GM10847 (cell line): Measurements from ENCODE around the gene SMARCC2.

Source experiments
- POLR2A ChIP-seq: IDR thresholded peaks from 2 replicates; pipeline ENCODE4 v1.6.1; 2011; ENCODE audit not compliant: insufficient read length; ENCODE audit errors: extremely low read depth

The SMARCC2 gene

DNA sequence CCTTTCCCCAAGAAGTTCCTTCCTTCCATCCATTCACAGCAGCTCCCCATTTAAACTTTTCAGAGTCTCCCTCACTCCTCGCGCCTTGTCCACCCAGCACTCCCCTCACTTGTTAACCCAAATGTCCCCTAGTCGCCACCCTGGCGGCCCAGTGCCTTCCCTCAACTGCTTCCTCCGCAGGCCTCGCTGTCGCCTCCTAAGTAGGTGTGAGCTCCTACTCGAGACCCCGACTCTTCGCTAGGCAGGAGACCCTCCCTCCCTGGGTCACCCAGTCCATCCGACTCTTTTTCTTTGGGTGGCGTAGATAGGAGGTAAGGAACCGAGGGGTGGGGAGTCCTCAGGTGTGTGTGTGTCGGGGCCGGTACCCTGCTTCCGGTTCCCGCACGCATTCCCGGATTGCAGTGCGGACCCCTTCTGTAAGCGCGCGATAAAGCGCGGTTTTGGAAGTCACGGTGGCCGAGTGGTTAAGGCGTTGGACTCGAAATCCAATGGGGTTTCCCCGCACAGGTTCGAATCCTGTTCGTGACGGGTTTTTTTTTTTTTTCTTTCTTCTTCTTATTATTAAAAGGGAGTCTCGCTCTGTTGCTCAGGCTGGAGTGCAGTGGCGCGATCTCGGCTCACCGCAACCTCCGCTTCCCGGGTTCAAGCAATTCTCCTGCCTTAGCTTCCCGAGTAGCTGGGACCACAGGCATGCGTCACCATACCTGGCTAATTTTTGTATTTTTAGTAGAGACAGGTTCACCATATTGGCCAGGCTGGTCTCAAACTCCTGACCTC lies 823 bp upstream of the SMARCC2 start:
- no peak for TF ChIP-seq POLR2A

DNA sequence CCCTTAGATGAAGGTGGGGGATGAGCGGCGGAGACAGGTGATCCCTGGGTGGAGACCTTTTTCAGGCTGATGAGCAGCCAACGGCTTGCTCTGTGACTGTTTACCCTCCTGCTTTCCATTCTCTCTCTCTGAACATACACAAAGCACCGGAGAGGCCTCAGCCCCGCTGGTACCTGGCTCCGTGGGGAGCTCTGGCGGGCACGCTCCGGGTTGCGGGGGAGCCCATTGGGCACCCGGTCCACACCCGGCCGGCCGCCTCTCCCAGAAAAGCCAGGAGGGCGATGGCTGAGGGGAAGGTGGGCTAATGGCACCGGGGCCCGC lies 545 bp downstream of the SMARCC2 start:
- no peak for TF ChIP-seq POLR2A

DNA sequence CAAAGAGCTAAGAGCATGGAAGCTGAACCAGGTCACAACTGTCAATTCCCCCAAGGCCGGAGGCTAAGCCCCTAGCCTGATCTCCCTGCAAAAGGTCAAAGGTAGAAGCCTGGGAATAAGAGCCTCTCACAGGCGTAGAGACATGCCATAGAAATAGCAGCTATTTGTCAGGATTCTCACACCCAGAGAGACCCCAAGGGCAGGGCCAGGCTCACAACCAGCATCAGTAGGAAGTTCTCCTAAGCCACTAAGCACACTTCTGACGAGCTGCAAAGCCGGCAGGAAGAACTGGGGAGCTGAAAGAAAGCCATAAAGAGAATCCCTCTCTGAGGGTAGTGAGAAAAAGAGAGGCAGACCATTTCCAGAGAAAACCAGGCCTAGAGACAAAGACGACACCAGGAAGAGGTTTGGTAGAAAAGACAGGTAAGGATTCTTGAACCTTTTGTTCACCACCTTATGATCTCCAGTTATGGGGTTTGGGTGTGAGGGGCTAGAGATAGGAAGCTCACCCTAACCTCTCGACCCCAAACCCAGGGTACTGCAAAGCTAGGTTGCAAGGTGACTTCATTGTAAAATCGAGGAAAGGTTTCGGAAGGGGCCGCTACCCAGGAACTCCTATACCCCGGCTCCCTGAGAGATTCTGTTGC lies 1.0 kb downstream of the SMARCC2 start:
- no peak for TF ChIP-seq POLR2A

DNA sequence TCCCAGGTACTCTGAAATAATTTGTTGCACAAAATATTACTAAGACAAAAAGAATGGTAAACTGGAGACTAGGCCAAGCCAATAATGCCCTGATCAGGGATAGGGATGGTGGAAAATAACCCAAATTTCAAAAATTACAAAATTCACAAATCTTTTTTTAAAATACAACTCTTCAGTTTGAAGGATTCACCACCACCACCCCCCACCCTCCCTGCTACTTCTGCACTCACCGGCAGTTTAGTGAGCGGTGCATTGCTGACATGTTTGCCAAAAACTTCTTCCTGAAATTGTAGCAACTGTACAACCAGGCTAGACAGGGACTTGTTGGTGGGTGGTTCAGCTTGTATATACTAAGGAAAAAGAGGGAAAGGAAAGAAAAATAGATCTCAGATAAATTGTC lies 2.3 kb downstream of the SMARCC2 start:
- TF ChIP-seq POLR2A, result no peak

DNA sequence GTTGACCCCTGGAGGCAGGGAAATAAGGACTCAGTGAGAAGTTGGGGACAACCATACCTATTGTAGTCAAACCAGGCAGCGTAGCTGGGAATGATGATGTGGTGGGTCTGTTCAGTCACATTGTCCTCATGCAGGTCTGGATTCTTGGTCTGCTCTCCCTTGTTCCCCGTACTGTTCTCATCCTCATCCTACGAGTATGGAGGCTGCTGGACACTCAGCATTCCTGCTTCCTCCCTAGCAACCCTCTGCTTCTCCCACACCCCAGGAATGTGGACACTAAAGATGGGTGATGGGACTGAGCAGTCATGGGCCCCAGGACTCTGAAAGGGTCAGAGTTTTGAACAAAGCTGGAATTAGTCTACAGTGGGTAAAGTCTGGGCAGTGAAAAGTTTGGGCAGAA lies 10.9 kb downstream of the SMARCC2 start:
- TF ChIP-seq POLR2A, result no peak

DNA sequence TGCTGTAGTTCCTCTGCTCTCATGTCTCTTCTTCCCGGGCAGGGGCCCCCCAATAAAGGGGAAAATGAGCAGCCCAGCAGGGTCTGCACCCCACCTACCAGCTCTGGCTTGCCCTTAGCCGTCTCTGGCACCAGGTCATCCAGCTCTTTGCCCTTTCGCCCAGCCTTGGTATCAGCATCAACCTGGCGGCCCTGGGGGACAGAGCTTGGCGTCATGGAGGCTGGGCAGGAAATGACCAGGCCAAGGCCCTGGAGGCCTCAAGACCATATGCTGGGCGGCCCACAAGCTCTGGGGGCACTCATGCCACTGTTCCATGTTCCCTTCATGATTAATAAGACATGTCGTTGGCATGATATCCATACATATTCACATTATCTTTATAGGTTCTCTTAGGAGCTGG lies 16.4 kb downstream of the SMARCC2 start:
- TF ChIP-seq POLR2A, result no peak

DNA sequence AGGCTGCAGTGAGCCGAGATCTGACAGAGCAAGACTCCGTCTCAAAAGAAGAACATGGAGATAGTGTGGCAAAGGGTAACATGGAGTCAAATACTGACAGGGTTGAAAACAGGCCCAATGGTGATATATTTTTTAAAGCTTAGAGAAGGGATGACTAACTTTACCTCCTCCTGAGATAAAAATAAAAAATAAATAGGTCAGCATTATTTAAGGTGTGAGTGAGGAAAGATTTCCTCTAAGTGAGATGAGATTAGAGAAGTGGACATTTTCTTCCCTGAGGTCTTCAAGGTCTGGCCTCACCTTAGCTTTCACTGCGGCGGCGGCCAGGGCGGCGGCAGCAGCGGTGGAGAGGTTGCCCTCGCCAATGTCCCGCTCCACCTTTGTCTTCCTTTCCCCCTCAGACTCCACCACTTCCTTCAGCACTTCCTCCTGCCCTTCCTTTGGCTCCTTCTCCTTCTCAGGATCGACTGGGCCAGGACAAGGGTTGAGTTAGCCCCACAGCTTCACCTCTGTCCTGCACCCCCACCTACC lies 20.0 kb downstream of the SMARCC2 start:
- no peak for TF ChIP-seq POLR2A

DNA sequence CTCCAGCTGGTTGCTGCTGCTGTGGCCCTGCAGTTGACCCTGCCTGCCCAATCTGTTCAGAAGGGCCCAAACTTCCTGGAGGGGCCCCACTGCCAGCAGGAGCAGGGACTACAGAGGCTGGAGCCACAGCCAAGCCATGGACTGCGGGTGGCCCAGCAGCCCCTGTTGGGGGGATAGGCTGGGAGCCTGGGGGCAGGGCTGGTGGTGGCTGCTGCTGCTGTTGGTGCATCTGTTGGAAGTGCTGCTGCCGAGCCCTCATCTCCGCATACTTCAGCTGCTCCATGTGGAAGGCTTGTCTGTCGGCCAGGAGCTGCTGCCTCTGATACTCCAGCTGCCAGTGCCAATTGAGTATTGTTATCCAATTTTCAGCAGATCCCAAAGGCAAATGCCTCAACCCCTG lies 23.9 kb downstream of the SMARCC2 start:
- no peak for TF ChIP-seq POLR2A

DNA sequence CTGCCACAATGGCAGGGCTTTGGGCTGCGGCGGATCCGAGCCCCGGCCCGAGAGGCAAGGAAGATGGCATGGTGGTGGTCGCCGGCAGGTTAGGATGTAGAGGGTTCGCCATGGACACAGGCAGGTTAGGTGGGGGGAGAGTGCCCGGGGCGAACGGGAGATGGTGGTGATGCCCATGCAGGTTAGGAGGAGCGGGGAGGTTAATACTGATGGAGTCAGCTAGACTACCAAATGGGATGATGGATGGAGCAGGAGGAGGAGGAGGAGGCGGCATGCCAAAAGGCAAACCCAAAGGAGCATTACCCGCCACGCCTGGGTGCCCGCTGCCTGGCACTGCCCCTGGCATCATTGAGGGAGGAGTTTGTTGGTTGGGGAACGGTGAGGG lies 24.9 kb downstream of the SMARCC2 start:
- no peak for TF ChIP-seq POLR2A

DNA sequence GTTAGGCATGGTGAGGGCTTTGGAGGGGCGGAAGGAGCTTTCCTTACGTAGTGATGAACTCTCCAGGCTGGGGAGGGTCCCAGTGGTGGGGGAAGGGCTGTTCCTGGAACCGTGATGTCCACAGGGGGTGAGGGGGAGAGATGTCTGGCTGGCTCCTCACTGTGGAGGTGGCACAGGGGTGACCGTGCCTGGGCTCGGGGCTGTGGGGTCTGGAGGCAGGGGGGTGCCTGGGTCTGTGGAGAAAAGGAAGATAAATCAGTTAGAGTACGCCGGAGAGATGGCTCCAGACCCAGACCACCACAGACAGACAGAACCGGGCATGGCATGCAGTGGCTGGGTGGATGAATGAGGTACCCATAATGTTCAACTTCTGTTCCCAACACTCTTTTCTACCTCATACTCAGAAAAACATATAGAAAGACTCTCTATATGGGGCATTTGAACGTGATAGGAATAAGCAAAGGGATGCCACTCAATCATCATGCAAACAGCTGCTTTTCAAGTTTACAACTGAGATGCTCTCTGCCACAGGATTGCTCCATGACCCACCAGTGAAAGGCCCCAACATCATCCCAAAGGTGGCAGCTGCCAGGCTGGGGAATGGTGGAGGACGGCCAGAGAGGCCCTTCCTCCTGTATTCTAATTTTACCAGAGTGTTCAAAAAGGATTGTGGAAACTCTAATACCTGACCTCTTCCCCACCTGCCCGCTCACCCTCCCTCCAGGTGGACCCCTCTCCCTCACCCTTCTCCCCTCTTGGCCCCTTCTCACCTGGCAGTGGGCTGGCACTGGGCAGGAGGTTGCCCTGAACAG lies 25.5 kb downstream of the SMARCC2 start:
- TF ChIP-seq POLR2A, result no peak

DNA sequence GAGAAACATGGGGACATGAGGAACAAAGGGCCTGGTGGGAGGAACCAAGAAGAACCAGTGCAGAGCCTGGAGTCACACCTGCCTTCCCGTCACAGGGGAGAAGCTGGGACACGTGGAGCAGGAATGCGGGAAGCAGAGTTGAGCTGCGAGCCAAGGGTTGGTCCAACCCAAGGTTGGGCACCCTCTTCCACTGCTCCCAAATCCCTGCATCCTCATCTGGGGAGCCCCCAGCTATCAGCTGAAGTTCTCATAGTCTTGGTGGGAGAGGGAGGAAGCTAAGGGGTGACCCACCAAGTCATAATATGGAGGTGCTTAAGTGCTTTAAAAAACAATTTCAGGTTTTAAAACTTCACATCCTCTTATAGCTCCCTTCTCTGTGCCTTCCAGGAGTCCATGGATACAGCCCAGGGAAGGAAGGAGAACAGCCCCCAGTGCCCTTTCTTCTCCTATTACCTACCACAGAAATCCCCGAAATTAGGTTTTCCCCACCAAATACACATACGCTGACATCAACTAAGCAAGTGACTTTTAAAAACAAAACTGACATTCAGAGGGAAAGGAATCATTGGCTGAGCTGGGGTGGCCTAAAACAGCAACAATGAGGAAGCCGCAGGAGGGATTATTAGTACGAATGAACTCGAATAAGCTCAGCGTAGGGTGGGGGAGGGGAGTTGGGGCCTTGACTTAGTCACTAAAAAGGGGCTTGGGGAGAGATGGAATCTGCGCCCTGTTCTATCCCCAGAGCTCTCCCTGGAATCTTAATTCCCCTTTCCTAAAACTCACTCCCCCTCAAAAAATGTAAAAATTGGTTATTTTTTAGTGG lies 26.6 kb downstream of the SMARCC2 start:
- no peak for TF ChIP-seq POLR2A

DNA sequence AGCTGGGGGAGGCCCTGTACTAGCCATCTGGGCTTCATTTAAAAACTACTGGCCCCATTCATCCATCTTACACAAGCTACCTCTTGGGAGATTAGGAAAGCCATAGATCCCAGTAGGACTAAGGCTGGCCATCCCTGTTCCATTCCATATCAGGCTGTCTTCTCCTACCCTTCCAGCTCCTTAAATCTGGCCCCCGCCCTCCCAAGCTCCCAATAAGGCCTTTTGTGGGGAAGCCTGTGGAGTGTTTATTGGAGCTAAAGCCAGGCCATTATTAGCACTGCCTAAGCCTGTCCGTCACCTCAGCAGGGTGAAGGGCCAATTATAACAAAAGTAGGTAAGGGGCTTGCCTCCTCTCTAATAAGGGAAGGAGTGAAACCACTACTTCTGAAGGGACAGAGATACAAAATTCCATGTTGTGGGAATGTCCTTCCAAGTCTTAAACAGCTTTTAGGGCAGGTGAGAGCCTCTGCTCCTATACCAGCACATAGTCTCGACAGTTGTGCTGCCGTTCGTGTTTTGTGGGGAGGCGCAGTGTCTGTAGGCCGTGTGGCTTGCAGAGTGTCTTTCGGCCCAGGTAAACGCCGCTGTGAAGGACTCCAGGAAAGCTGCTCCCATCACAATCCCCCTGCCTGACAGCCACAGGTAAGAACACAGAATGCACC lies 27.5 kb downstream of the SMARCC2 start:
- TF ChIP-seq POLR2A, result no peak

DNA sequence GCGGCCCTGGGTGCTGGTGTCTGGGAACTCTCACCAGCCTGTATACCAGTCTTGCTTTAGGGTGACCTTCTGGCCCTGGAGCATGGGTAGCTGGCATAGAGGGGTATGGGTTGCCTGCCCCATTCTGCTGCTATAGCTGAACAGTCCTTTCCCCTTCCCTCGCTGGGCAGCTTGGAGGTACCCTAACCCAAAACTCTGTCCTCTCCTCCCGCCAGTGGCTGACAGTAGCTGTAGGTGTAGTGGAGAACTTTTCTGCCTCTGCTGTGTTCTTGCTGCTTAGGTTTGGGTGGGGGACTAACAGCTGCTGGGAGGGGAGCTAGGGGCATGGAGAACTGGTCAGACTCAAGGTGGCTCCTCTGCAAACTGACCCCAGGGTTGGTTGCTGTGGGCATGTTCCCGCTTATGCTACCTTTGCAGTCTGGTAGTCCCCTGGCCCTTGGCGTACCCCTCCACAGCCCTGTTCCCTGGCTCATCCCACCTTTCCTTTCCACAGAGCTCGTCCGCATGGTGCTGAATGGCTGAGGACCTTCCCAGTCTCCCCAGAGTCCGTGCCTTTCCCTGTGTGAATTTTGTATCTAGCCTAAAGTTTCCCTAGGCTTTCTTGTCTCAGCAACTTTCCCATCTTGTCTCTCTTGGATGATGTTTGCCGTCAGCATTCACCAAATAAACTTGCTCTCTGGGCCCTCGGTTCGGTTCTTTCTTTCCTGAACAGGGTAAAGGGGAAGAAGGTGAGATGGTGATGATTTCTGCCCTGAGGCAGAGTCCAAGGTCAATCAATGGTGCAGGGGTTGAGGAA lies 28.2 kb downstream of the SMARCC2 start:
- TF ChIP-seq POLR2A, result no peak
